Liver (tissue), 3 donors: ENCODE results near the gene CIDEB.

Experiments used
- ATF3 ChIP-seq: IDR thresholded peaks from 2 replicates; pipeline ENCODE4 v1.6.1; 2016; ENCODE audit warnings: antibody characterized with exemption
- CTCF ChIP-seq: fragments of 150-350 bp; IDR thresholded peaks from 2 replicates; pipeline ENCODE4 v1.5.1; 2017; ENCODE audit warnings: improper control_type of control experiment, low read depth, low read length; ENCODE audit not compliant: missing input control
- EGR1 ChIP-seq, 2 donors: IDR thresholded peaks; 2 replicates each; pipeline ENCODE4 v1.6.1; 2016 to 2018; ENCODE audit warnings: antibody characterized with exemption in 2 of 2, low read depth in 2 of 2
- FOXA2 ChIP-seq: IDR thresholded peaks from 2 replicates; pipeline ENCODE4 v1.6.1; 2016; ENCODE audit warnings: antibody characterized with exemption
- GABPA ChIP-seq, 2 donors: IDR thresholded peaks in 1 of 2; conservative IDR thresholded peaks in 1 of 2; 2 replicates each; pipeline ENCODE4 v1.6.1; 2016; ENCODE audit warnings: antibody characterized with exemption in 2 of 2, mild to moderate bottlenecking in 1 of 2, moderate library complexity in 1 of 2
- MAX ChIP-seq: IDR thresholded peaks from 2 replicates; pipeline ENCODE4 v1.6.1; 2016; ENCODE audit warnings: antibody characterized with exemption
- NR2F2 ChIP-seq: IDR thresholded peaks from 2 replicates; pipeline ENCODE4 v1.6.1; 2016; ENCODE audit warnings: antibody characterized with exemption
- RAD21 ChIP-seq, 2 donors: IDR thresholded peaks; 2 replicates each; pipeline ENCODE4 v1.6.1; 2016; ENCODE audit warnings: antibody characterized with exemption in 2 of 2, mild to moderate bottlenecking in 2 of 2
- REST ChIP-seq: IDR thresholded peaks from 2 replicates; pipeline ENCODE4 v1.6.1; 2016; ENCODE audit warnings: antibody characterized with exemption, mild to moderate bottlenecking
- RXRA ChIP-seq, 2 donors: IDR thresholded peaks; 2 replicates each; pipeline ENCODE4 v1.6.1; 2017 to 2018; ENCODE audit warnings: antibody characterized with exemption in 2 of 2, mild to moderate bottlenecking in 1 of 2
- SP1 ChIP-seq: IDR thresholded peaks from 2 replicates; pipeline ENCODE4 v1.6.1; 2018; ENCODE audit warnings: antibody characterized with exemption, mild to moderate bottlenecking
- TAF1 ChIP-seq: conservative IDR thresholded peaks from 2 replicates; pipeline ENCODE4 v1.6.1; 2016; ENCODE audit warnings: antibody characterized with exemption, mild to moderate bottlenecking
- YY1 ChIP-seq: IDR thresholded peaks from 2 replicates; pipeline ENCODE4 v1.6.1; 2016; ENCODE audit warnings: antibody characterized with exemption, mild to moderate bottlenecking
- TF ChIP-seq, protein P1 (sequence below): IDR thresholded peaks from 2 replicates; pipeline ENCODE4 v1.6.1; 2016; ENCODE audit warnings: antibody characterized with exemption
- donor health status: healthy.
- donor health status: healthy.

DNA sequence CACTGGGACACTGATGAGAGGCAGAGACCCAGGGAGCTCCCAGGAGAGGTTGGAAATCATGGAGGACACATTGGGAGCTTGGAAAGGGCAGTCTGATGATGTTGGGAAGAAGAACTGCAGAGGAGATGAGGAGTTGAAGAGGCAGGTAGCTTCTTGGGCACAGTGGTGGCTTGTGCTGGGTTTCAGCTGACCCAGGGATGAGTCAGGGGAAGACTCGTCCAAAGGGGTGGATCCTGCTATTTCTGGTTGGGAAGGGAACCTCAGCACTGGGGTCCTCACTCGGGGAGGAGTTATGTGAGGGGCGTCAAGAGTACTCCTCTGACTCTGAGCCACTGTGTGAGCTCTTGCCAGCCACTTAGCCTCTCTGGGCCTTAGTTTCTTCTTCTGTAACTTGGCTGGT, 15.6 kb upstream of the CIDEB start:
- TF ChIP-seq CTCF (no peak), ATF3 (no peak), REST (no peak), GABPA (IDR thresholded peaks at IDR 0.05 in 1 of 2, conservative IDR thresholded peaks at IDR 0.05 in 1 of 2) (no peak), RXRA (IDR thresholded peaks at IDR 0.05) (no peak), RAD21 (IDR thresholded peaks at IDR 0.05) (no peak), EGR1 (IDR thresholded peaks at IDR 0.05; ENCODE audit: low read depth in 2 of 2) (no peak), MAX (no peak), SP1 (no peak), YY1 (no peak), TAF1 (no peak), NR2F2 (no peak), FOXA2 (no peak)
- TF ChIP-seq, protein P1, sequence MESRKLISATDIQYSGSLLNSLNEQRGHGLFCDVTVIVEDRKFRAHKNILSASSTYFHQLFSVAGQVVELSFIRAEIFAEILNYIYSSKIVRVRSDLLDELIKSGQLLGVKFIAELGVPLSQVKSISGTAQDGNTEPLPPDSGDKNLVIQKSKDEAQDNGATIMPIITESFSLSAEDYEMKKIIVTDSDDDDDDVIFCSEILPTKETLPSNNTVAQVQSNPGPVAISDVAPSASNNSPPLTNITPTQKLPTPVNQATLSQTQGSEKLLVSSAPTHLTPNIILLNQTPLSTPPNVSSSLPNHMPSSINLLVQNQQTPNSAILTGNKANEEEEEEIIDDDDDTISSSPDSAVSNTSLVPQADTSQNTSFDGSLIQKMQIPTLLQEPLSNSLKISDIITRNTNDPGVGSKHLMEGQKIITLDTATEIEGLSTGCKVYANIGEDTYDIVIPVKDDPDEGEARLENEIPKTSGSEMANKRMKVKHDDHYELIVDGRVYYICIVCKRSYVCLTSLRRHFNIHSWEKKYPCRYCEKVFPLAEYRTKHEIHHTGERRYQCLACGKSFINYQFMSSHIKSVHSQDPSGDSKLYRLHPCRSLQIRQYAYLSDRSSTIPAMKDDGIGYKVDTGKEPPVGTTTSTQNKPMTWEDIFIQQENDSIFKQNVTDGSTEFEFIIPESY: no peak
